Kasumi-1 (cell line): ENCODE data around the gene NCK2.

Experiments used
- DNase-seq, 2 experiments: peaks; one replicate each; lab custom pipeline; 2025; lab: John Stamatoyannopoulos, UW

The NCK2 gene

GRCh38 chr2:105926960-105927678, 182.4 kb downstream of the NCK2 start:
- DNase-seq = peak; percentile 7 to 18

- no peak for DNase-seq
These were observed 183.4 kb downstream of the NCK2 start for GRCh38 chr2:105928086-105928485.

- DNase-seq = no peak
These were observed 183.9 kb downstream of the NCK2 start for GRCh38 chr2:105928563-105928962.

GRCh38 chr2:105929516-105929915, 184.8 kb downstream of the NCK2 start:
- DNase-seq = peak; percentile 53 to 61

- no peak for DNase-seq
These were observed 187.9 kb downstream of the NCK2 start for GRCh38 chr2:105932582-105932981.

GRCh38 chr2:105933906-105934305, 189.2 kb downstream of the NCK2 start:
- no peak for DNase-seq

GRCh38 chr2:105934467-105934866, 189.8 kb downstream of the NCK2 start:
- no peak for DNase-seq

- DNase-seq = no peak
These were observed 190.4 kb downstream of the NCK2 start for GRCh38 chr2:105935063-105935462.

GRCh38 chr2:105936954-105937353, 192.2 kb downstream of the NCK2 start:
- no peak for DNase-seq

GRCh38 chr2:105937498-105938097, 192.9 kb downstream of the NCK2 start:
- DNase-seq = no peak
